GM12801 (cell line): ENCODE measurements around the gene GALNT14.

ENCODE experiments used
- TF ChIP-seq, protein P1 (sequence below): IDR thresholded peaks from one replicate; pipeline ENCODE4 v1.5.1; 2011; ENCODE audit warnings: control low read depth; ENCODE audit not compliant: insufficient read length; ENCODE audit errors: extremely low read depth

The GALNT14 gene

DNA sequence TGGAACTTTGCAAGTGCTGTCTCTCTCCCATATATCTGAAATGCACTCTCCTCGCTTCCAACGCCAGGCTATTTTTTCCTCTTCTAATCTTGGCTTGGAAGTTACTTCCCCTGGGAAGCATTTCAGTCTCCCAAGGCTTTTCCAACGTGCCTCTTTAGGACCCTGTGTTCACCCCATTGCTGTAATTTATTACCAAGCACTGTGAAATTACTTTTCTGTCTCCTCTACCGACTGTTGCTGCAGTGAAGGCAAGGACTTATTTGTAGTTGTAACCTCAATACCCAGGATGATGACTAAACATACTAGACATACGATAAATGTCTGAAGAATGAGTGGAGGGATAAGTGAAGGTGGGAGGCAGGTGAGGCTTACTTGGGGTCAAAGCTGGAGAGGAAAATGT is 163.7 kb downstream of the GALNT14 start:
- TF ChIP-seq, protein P1, sequence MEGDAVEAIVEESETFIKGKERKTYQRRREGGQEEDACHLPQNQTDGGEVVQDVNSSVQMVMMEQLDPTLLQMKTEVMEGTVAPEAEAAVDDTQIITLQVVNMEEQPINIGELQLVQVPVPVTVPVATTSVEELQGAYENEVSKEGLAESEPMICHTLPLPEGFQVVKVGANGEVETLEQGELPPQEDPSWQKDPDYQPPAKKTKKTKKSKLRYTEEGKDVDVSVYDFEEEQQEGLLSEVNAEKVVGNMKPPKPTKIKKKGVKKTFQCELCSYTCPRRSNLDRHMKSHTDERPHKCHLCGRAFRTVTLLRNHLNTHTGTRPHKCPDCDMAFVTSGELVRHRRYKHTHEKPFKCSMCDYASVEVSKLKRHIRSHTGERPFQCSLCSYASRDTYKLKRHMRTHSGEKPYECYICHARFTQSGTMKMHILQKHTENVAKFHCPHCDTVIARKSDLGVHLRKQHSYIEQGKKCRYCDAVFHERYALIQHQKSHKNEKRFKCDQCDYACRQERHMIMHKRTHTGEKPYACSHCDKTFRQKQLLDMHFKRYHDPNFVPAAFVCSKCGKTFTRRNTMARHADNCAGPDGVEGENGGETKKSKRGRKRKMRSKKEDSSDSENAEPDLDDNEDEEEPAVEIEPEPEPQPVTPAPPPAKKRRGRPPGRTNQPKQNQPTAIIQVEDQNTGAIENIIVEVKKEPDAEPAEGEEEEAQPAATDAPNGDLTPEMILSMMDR: no peak

DNA sequence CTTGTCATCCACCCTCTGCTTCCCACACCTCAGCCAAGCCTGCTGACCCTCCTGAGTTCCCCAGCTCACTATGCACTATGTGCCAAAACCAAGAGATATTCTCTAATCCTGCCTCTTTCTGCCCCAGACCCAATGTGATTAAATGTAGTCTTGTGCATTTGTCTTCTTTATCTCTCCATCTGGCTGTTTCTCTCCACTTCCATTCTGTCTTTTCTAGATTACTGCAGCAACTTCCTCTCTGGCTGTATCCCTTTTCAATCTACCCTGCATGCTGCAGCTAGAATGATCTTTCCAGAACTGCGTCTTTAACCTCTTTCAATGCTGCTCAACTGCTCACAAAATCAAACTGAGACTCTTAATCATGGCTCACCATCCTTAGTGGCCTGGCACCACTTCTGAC is 164.1 kb downstream of the GALNT14 start:
- TF ChIP-seq, protein P1: no peak

DNA sequence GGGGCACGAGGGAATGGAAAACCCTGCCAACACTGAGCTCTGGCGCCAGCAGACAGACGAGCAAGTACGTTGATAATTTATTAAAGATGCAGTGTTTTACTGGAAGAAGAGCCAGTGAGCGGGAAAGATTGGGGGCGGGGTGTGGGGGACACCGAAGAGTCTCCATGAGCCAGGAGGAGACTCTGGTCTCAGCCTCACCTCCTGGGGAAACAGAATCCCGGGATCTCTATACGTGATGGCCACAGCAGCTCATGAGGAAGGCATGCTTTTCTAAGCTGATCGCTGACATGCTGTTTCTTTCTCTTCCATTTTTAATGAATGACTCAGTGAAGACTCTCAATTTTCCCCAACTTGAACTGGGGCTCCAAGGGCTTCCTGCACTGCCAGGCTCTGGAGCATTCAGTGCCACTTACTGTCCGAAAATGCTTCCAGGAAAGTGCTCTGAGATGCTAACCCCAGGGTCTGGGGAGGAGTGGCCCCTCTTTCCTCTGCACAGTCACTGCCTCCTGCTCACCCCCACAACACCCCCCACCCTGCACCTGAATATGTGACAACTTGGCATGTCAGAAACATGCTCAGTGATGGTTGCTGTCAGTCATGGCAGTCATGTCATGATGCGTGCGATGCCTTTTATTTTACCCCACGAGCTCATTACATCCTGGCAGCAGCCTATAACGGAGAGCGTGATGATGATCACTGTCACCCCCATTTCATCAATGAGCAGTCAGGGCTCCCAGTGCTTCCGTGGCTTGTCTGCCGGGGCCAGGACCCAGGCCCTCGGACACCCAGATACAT is 166.8 kb downstream of the GALNT14 start:
- TF ChIP-seq, protein P1: no peak

DNA sequence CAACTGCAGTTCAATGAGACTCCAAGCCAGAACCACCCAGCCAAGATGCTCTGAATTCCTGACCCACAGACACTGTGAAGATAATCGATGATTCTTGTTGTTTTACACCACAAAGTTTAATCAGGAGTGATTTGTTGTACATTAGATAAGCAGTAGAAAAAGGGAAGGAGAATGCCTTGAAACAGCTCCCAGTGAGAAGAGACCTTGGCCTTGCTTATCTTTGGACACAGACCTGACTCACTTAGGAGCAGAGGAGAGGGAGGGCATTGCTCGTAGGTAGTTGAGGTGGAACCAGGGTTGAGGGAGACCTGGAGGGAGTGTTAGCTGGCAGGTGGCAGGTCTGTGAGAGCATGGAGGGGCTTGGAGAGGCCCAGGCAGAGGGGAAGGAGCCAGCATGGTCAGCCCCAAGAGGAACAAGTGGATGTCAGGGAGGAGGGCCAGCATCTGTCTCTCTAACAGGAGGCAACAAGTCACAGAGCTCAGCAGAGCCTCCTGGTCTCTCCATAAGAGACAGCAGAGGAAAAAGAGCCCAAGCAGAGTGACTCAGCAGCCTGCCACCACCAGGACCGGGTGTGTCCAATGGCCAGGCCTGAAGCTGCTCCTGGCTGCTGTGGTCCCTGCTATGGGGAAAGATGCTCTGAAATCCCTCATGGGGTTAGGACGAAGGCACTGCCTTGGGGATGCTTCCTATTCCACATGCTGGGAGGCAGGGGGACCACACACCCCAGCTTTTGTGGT is 169.4 kb downstream of the GALNT14 start:
- TF ChIP-seq, protein P1: no peak

DNA sequence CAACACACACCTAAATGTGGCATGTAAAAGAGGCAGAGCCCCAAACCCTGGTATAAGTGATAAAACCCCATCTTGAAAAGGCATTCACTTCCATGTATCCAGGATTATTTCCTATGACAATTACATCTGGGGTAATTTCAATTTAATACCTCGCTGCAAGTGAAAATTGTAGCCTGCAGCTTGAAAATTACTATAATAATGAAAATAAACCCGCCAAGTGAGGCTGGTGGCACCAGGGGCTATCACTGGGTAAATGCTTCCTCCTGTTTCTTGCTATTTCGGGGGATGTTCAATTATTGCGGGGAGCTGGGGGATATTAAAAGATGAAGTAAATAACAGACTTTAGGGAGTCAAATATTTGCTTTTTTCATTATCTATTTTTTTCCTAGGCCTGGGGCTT is 171.5 kb downstream of the GALNT14 start:
- TF ChIP-seq, protein P1: no peak

DNA sequence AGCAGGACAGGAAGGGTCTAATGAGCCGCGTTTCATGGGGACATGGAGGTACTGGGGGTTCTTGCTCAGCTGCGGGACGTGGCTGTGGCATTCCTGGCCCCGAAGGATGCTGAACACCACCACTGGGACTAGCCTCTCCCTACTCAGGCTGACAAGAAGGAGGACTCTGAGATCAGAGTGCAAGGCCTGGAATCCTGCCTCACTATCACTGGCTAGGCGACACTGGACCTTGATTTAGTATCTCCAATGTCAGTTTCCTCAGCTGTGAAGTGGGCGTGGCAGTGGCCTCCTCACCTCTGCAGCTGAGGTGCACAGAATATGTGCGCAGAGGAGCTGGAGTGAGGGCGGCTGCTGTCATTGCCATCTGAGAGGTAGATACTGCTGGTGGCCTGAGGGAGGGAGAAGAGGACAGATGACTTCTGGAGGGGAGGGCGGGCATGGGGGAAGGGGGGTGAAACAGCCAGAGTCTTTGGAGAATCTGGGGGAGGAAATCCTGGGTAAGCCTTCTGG is 173.2 kb downstream of the GALNT14 start:
- TF ChIP-seq, protein P1: no peak

DNA sequence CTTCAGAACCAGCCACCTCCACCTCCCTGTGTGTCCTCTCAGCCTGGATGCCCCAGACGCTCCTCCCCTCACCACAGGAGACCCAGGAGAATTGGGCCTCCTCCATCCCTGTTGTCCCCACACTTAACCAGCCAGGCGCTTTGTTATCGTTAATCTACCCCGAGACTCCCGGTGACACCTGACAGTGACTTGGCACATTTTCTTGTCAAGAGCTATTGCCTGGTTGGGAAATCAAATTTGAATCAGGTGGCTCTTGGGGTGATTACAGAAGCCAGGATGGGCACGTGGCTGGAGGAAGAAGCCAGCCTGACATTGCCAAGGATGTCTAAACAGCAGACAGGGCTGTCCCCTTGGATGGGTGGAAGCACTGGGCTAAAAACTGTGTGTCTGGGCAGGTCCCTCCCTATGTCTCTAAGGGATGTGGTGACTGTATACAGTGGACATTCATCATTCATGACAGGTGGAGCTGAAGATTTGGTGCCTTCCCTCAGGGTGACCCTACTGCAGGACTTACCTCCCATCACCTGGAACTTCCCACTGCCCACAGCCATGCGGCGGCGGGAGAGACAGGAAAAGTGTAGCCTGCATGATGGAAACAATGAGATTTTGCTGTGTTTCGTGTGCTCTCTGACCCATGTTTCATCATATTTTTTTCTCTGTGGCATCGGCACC is 173.8 kb downstream of the GALNT14 start:
- TF ChIP-seq, protein P1: no peak
